HepG2 (cell line): Measurements from ENCODE around the gene C12orf43. TPM values are rescaled to one million over a fixed set of nuclear protein-coding genes. Genes with fewer than 3 reads are reported as not detected.
A peak's percentile ranks its signal among the peaks of the same experiment; 100 is the strongest.

Experiments
- DMAP1 ChIP-seq: IDR thresholded peaks from 2 replicates; pipeline ENCODE4 v1.6.1; 2016
- EP300 ChIP-seq, 3 experiments: sonication (generic) in 1 of 3; formaldehyde crosslinking in 1 of 3; IDR thresholded peaks; 2 replicates each; pipeline versions ENCODE4 v1.5.1 to v1.6.1; 2011 to 2020; ENCODE audit warnings: low read depth in 2 of 3, low read length in 2 of 3, borderline replicate concordance in 1 of 3, improper control_type of control experiment in 1 of 3, mild to moderate bottlenecking in 1 of 3, missing genetic modification reagents in 1 of 3, moderate library complexity in 1 of 3
- KMT2B ChIP-seq: IDR thresholded peaks from 2 replicates; pipeline ENCODE4 v1.6.1; 2016; ENCODE audit warnings: missing genetic modification reagents, missing compliant biosample characterization
- MAF1 ChIP-seq: sonication (generic); formaldehyde crosslinking; IDR thresholded peaks from 2 replicates; pipeline ENCODE4 v1.5.0; 2020; ENCODE audit warnings: missing genetic modification reagents, borderline replicate concordance
- MTF1 ChIP-seq: sonication (generic); formaldehyde crosslinking; IDR thresholded peaks from 2 replicates; pipeline ENCODE4 v1.5.0; 2020; ENCODE audit warnings: missing genetic modification reagents
- MTF2 ChIP-seq: sonication (generic); formaldehyde crosslinking; IDR thresholded peaks from 2 replicates; pipeline ENCODE4 v1.5.0; 2020; ENCODE audit warnings: missing genetic modification reagents, borderline replicate concordance
- MXI1 ChIP-seq: IDR thresholded peaks from 3 replicates; pipeline ENCODE4 v1.6.1; 2012; ENCODE audit warnings: low read depth, low read length, inconsistent platforms, borderline replicate concordance
- POGZ ChIP-seq: sonication (generic); formaldehyde crosslinking; IDR thresholded peaks from 2 replicates; pipeline ENCODE4 v1.4.0; 2020; ENCODE audit warnings: mild to moderate bottlenecking, missing genetic modification reagents
- POLR2G ChIP-seq: fragments of 200-400 bp; formaldehyde crosslinking; IDR thresholded peaks from 2 replicates; pipeline ENCODE4 v1.6.1; 2018; ENCODE audit warnings: mild to moderate bottlenecking, low read depth, low read length, moderate library complexity
- RBAK ChIP-seq: sonication (generic); formaldehyde crosslinking; IDR thresholded peaks from 2 replicates; pipeline ENCODE4 v1.5.1; 2020; ENCODE audit warnings: mild to moderate bottlenecking, missing genetic modification reagents
- REPIN1 ChIP-seq: sonication (generic); formaldehyde crosslinking; IDR thresholded peaks from 2 replicates; pipeline ENCODE4 v1.8.0; 2022; ENCODE audit warnings: missing genetic modification reagents, low read depth, mild to moderate bottlenecking, borderline replicate concordance
- SP4 ChIP-seq: sonication (generic); formaldehyde crosslinking; IDR thresholded peaks from 2 replicates; pipeline ENCODE4 v1.8.1; 2023; ENCODE audit warnings: mild to moderate bottlenecking, missing genetic modification reagents
- SRF ChIP-seq: IDR thresholded peaks from 2 replicates; pipeline ENCODE4 v1.6.1; 2011; ENCODE audit warnings: mild to moderate bottlenecking, low read depth, low read length, moderate library complexity
- YEATS2 ChIP-seq: sonication (generic); formaldehyde crosslinking; IDR thresholded peaks from 2 replicates; pipeline ENCODE4 v1.4.0; 2020; ENCODE audit warnings: missing genetic modification reagents, borderline replicate concordance
- ZBTB3 ChIP-seq: sonication (generic); formaldehyde crosslinking; IDR thresholded peaks from 2 replicates; pipeline ENCODE4 v1.4.0; 2020; ENCODE audit warnings: low read depth, mild to moderate bottlenecking, moderate library complexity, missing genetic modification reagents, borderline replicate concordance
- ZNF10 ChIP-seq: sonication (generic); formaldehyde crosslinking; IDR thresholded peaks from 2 replicates; pipeline ENCODE4 v1.4.0; 2020; ENCODE audit warnings: mild to moderate bottlenecking, low read depth, missing genetic modification reagents, borderline replicate concordance
- ZNF101 ChIP-seq: sonication (generic); formaldehyde crosslinking; IDR thresholded peaks from 2 replicates; pipeline ENCODE4 v1.4.0; 2020; ENCODE audit warnings: mild to moderate bottlenecking, low read depth, missing genetic modification reagents, borderline replicate concordance
- ZNF546 ChIP-seq: sonication (generic); formaldehyde crosslinking; conservative IDR thresholded peaks from 2 replicates; pipeline ENCODE4 v1.8.1; 2023; ENCODE audit warnings: mild to moderate bottlenecking, missing genetic modification reagents
- ZNF713 ChIP-seq: sonication (generic); formaldehyde crosslinking; IDR thresholded peaks from 2 replicates; pipeline ENCODE4 v1.4.0; 2020; ENCODE audit warnings: mild to moderate bottlenecking, missing genetic modification reagents
- ZNF770 ChIP-seq: sonication (generic); formaldehyde crosslinking; IDR thresholded peaks from 2 replicates; pipeline ENCODE4 v1.5.0; 2020; ENCODE audit warnings: mild to moderate bottlenecking, missing genetic modification reagents
- ZSCAN5A ChIP-seq: sonication (generic); formaldehyde crosslinking; IDR thresholded peaks from 2 replicates; pipeline ENCODE4 v1.8.0; 2022; ENCODE audit warnings: mild to moderate bottlenecking, missing genetic modification reagents, borderline replicate concordance
- polyA plus RNA-seq, 8 experiments: library from polyadenylated mRNA; depleted of rRNA in 3 of 8; stranded (reverse) in 7 of 8; unstranded in 1 of 8; fragments of >200 nt; fragmentation: Illumina TruSeq in 4 of 8; extraction: Trizol in 4 of 8; gene quantifications; 2 replicates each; pipeline versions ENCODE4 v1.2.1 to v1.2.3, GENCODE V29; 2011 to 2016; ENCODE audit warnings: low read depth in 4 of 8, missing spikeins in 1 of 8, mixed read lengths in 1 of 8; ENCODE audit not compliant: insufficient read depth in 1 of 8
- total RNA-seq, 5 experiments: library from RNA; depleted of rRNA; stranded (reverse); fragments of >200 nt; fragmentation: Illumina TruSeq; extraction: Trizol; gene quantifications; 2 replicates each; pipeline ENCODE4 v1.2.3, GENCODE V29; 2016; ENCODE audit warnings: low read depth in 1 of 5
- TF ChIP-seq, protein P1 (sequence below): IDR thresholded peaks from 2 replicates; pipeline ENCODE4 v1.6.1; 2016; ENCODE audit warnings: missing genetic modification reagents, missing compliant biosample characterization
- TF ChIP-seq, protein P2 (sequence below): sonication (generic); formaldehyde crosslinking; IDR thresholded peaks from 2 replicates; pipeline ENCODE4 v1.5.1; 2020; ENCODE audit warnings: missing genetic modification reagents, mild to moderate bottlenecking, borderline replicate concordance

Gene C12orf43
- total and polyA plus RNA-seq, 2 of the 13 experiments (the other 11 are each of a cell fraction or from before 2014, with no cell fraction given), result 7.9 to 11.1 TPM

GRCh38 chr12:121025442-121026226 lies 9.3 kb upstream of the C12orf43 start (continued):
- TF ChIP-seq ZSCAN5A (CRISPR knock-in tag) (no peak), ZNF713 (CRISPR knock-in tag) (no peak), YEATS2 (CRISPR knock-in tag) (peak; percentile 41; the same call in 1 of the 2 replicates), MTF1 (CRISPR knock-in tag) (no peak), ZNF770 (CRISPR knock-in tag) (no peak), SP4 (no peak), EP300 (IDR thresholded peaks at IDR 0.05; ENCODE audit: low read depth in 2 of 2, low read length in 2 of 2) (peak in 1 of 2 experiments; percentile 68; a peak in 2 of 4 replicates), EP300 (CRISPR knock-in tag; IDR thresholded peaks at IDR 0.05; ENCODE audit: borderline replicate concordance) (peak; percentile 27; the same call in 1 of the 2 replicates), MXI1 (peak; percentile 26; the same call in 1 of the 3 replicates), ZBTB3 (no peak), MAF1 (CRISPR knock-in tag) (no peak), DMAP1 (CRISPR knock-in tag) (no peak), POLR2G (peak; percentile 71), POGZ (0 out of 2 replicates have a peak, but pooled peaks have one; percentile 33), ZNF546 (no peak), RBAK (no peak), ZNF101 (CRISPR knock-in tag) (no peak), MTF2 (CRISPR knock-in tag) (no peak), REPIN1 (CRISPR knock-in tag) (0 out of 2 replicates have a peak, but pooled peaks have one; percentile 23), ZNF10 (no peak), SRF (no peak), KMT2B (CRISPR knock-in tag) (no peak)
- TF ChIP-seq, protein P1, sequence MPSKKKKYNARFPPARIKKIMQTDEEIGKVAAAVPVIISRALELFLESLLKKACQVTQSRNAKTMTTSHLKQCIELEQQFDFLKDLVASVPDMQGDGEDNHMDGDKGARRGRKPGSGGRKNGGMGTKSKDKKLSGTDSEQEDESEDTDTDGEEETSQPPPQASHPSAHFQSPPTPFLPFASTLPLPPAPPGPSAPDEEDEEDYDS, result peak; percentile 43
- TF ChIP-seq, protein P2, sequence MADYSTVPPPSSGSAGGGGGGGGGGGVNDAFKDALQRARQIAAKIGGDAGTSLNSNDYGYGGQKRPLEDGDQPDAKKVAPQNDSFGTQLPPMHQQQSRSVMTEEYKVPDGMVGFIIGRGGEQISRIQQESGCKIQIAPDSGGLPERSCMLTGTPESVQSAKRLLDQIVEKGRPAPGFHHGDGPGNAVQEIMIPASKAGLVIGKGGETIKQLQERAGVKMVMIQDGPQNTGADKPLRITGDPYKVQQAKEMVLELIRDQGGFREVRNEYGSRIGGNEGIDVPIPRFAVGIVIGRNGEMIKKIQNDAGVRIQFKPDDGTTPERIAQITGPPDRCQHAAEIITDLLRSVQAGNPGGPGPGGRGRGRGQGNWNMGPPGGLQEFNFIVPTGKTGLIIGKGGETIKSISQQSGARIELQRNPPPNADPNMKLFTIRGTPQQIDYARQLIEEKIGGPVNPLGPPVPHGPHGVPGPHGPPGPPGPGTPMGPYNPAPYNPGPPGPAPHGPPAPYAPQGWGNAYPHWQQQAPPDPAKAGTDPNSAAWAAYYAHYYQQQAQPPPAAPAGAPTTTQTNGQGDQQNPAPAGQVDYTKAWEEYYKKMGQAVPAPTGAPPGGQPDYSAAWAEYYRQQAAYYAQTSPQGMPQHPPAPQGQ (CRISPR knock-in tag), result no peak
